ENCODE data around the gene TET3. TPM values are rescaled to one million over a fixed set of nuclear protein-coding genes. Genes with fewer than 3 reads are reported as not detected.

The TET3 gene
- polyA plus RNA-seq, 1 donor from 2014 or later = 18.2 TPM

DNA sequence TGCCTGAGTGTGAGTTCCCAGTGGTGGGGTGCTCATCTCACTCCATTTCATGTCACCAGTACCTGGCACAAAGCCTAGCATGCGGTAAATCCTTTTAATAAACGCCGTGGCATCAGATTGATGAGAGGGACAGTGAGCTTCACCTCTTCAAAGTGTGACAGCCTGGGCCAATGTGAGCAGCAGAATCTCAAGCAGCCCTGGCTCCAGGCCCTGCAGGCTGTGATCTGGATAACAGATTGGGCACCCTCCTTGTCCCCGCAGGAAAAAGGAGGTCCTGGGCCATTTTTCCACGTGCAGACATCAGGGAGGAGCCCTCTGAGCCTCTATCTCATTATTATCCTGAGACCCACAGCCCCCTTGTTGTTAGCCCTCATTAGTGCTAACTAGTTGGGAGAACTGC is 34.8 kb downstream of the TET3 start:
- no peak for TF ChIP-seq SMC3 (conservative IDR thresholded peaks at IDR 0.05; ENCODE audit: poor library complexity)
- no peak for TF ChIP-seq RAD21 (conservative IDR thresholded peaks at IDR 0.05)
- TF ChIP-seq POLR2AphosphoS5 (IDR thresholded peaks at IDR 0.05) = no peak
- TF ChIP-seq MXI1 (conservative IDR thresholded peaks at IDR 0.05; ENCODE audit: poor library complexity, severe bottlenecking) = no peak
- TF ChIP-seq, protein P1, sequence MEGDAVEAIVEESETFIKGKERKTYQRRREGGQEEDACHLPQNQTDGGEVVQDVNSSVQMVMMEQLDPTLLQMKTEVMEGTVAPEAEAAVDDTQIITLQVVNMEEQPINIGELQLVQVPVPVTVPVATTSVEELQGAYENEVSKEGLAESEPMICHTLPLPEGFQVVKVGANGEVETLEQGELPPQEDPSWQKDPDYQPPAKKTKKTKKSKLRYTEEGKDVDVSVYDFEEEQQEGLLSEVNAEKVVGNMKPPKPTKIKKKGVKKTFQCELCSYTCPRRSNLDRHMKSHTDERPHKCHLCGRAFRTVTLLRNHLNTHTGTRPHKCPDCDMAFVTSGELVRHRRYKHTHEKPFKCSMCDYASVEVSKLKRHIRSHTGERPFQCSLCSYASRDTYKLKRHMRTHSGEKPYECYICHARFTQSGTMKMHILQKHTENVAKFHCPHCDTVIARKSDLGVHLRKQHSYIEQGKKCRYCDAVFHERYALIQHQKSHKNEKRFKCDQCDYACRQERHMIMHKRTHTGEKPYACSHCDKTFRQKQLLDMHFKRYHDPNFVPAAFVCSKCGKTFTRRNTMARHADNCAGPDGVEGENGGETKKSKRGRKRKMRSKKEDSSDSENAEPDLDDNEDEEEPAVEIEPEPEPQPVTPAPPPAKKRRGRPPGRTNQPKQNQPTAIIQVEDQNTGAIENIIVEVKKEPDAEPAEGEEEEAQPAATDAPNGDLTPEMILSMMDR (IDR thresholded peaks at IDR 0.05; ENCODE audit: poor library complexity, severe bottlenecking) = no peak
- TF ChIP-seq, protein P2, sequence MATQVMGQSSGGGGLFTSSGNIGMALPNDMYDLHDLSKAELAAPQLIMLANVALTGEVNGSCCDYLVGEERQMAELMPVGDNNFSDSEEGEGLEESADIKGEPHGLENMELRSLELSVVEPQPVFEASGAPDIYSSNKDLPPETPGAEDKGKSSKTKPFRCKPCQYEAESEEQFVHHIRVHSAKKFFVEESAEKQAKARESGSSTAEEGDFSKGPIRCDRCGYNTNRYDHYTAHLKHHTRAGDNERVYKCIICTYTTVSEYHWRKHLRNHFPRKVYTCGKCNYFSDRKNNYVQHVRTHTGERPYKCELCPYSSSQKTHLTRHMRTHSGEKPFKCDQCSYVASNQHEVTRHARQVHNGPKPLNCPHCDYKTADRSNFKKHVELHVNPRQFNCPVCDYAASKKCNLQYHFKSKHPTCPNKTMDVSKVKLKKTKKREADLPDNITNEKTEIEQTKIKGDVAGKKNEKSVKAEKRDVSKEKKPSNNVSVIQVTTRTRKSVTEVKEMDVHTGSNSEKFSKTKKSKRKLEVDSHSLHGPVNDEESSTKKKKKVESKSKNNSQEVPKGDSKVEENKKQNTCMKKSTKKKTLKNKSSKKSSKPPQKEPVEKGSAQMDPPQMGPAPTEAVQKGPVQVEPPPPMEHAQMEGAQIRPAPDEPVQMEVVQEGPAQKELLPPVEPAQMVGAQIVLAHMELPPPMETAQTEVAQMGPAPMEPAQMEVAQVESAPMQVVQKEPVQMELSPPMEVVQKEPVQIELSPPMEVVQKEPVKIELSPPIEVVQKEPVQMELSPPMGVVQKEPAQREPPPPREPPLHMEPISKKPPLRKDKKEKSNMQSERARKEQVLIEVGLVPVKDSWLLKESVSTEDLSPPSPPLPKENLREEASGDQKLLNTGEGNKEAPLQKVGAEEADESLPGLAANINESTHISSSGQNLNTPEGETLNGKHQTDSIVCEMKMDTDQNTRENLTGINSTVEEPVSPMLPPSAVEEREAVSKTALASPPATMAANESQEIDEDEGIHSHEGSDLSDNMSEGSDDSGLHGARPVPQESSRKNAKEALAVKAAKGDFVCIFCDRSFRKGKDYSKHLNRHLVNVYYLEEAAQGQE (IDR thresholded peaks at IDR 0.05; ENCODE audit: borderline replicate concordance) = no peak
- no peak for TF ChIP-seq EZH2 (IDR thresholded peaks at IDR 0.05; ENCODE audit: borderline replicate concordance, insufficient read depth, low read length, poor library complexity, severe bottlenecking)
- TF ChIP-seq EP300 (conservative IDR thresholded peaks at IDR 0.05; ENCODE audit: poor library complexity, severe bottlenecking) = no peak
- TF ChIP-seq TAF1 (IDR thresholded peaks at IDR 0.05; ENCODE audit: low read depth) = no peak
- H3F3A ChIP-seq (ENCODE audit: insufficient read depth, low read length, poor library complexity, severe bottlenecking) = no peaks in the 10 kb centered on the region
- peaks cover 99% of the 10 kb centered on the region for H3K79me2 ChIP-seq (replicated peaks; ENCODE audit: insufficient read depth, low read length)
- no peaks in the 10 kb centered on the region for H3K36me3 ChIP-seq (ENCODE audit: insufficient read depth, low read length)
- H4K20me1 ChIP-seq (ENCODE audit: insufficient read depth) = peaks cover 14% of the 10 kb centered on the region
- H3K27ac ChIP-seq (ENCODE audit: low read length) = no peak overlapping the region
- no peak overlapping the region for H3K4me3 ChIP-seq (ENCODE audit: low read length)
- H3K9me2 ChIP-seq (ENCODE audit: insufficient read depth, low read length) = no peaks in the 10 kb centered on the region
- H3K9ac ChIP-seq (ENCODE audit: low read length) = no peak overlapping the region
- no peak overlapping the region for H2AFZ ChIP-seq (ENCODE audit: low read depth, low read length)
- H3K27me3 ChIP-seq (ENCODE audit: insufficient read depth, low read depth, low read length) = no peaks in the 10 kb centered on the region
- H3K9me3 ChIP-seq (ENCODE audit: low read length) = no peaks in the 10 kb centered on the region
- H3K4me2 ChIP-seq (ENCODE audit: low read length) = no peak overlapping the region

DNA sequence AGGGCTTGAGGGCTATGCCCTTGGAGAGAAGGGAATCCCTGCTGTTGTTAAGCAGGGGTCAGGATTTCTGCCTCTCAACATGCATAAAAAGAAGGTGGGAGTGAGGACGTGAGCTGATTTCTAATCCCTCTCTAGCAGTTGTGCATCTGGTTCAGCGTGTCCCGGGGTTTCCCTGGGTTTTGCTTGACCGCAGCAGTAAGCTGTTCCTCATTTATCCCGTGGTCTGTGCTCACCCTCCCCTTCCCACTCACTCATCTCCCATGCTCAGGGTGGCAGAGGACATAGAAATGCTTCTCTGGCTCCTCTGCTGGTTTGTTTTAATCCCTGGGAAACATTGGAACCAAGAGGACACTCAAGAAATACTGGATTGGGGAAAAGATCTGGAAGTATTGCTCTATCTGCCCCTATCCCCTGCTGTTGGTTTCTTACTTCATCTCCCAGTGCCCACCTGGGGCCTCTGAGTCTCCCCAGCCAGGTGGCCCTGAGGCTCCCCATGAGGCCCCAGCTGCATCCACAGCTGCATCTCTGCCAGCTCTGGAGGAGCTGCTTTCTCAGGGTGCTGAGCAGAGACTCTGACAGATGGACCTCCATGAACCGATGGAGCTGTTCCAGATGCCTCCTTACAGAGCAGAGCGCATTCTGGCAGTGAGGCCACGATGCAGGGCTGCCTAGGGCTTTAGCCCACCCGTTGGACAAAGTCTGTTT is 36.1 kb downstream of the TET3 start:
- Histone ChIP-seq H3K9me2 (ENCODE audit: insufficient read depth, low read length) (no peaks in the 10 kb centered on the region), H3K9me3 (ENCODE audit: low read length) (no peaks in the 10 kb centered on the region), H3K9ac (ENCODE audit: low read length) (no peak overlapping the region), H3K79me2 (replicated peaks; ENCODE audit: insufficient read depth, low read length) (peaks cover 94% of the 10 kb centered on the region), H3K4me2 (ENCODE audit: low read length) (no peak overlapping the region), H3K4me3 (ENCODE audit: low read length) (no peak overlapping the region), H3F3A (ENCODE audit: insufficient read depth, low read length, poor library complexity, severe bottlenecking) (no peaks in the 10 kb centered on the region), H3K27ac (ENCODE audit: low read length) (no peak overlapping the region), H4K20me1 (ENCODE audit: insufficient read depth) (peaks cover 11% of the 10 kb centered on the region), H2AFZ (ENCODE audit: low read depth, low read length) (no peak overlapping the region), H3K36me3 (ENCODE audit: insufficient read depth, low read length) (no peaks in the 10 kb centered on the region), H3K27me3 (ENCODE audit: insufficient read depth, low read depth, low read length) (no peaks in the 10 kb centered on the region)
- TF ChIP-seq EP300 (conservative IDR thresholded peaks at IDR 0.05; ENCODE audit: poor library complexity, severe bottlenecking) (no peak), EZH2 (IDR thresholded peaks at IDR 0.05; ENCODE audit: borderline replicate concordance, insufficient read depth, low read length, poor library complexity, severe bottlenecking) (no peak), MXI1 (conservative IDR thresholded peaks at IDR 0.05; ENCODE audit: poor library complexity, severe bottlenecking) (no peak)
- TF ChIP-seq, protein P2 (IDR thresholded peaks at IDR 0.05; ENCODE audit: borderline replicate concordance) = no peak
- TF ChIP-seq, protein P1 (IDR thresholded peaks at IDR 0.05; ENCODE audit: poor library complexity, severe bottlenecking) = no peak
